SHP77 (cell line): Measurements from ENCODE around the gene MAK.
"Not testable (repeated sequence)": the region's sequence is repeated elsewhere in the genome, so short reads cannot be mapped to it uniquely, and the experiment has no call there.

Experiments used
- DNase-seq, 2 experiments: peaks; one replicate each; lab custom pipeline; 2025; lab: John Stamatoyannopoulos, UW

MAK gene, protein sequence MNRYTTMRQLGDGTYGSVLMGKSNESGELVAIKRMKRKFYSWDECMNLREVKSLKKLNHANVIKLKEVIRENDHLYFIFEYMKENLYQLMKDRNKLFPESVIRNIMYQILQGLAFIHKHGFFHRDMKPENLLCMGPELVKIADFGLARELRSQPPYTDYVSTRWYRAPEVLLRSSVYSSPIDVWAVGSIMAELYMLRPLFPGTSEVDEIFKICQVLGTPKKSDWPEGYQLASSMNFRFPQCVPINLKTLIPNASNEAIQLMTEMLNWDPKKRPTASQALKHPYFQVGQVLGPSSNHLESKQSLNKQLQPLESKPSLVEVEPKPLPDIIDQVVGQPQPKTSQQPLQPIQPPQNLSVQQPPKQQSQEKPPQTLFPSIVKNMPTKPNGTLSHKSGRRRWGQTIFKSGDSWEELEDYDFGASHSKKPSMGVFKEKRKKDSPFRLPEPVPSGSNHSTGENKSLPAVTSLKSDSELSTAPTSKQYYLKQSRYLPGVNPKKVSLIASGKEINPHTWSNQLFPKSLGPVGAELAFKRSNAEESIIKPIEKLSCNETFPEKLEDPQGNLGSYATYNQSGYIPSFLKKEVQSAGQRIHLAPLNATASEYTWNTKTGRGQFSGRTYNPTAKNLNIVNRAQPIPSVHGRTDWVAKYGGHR

DNA sequence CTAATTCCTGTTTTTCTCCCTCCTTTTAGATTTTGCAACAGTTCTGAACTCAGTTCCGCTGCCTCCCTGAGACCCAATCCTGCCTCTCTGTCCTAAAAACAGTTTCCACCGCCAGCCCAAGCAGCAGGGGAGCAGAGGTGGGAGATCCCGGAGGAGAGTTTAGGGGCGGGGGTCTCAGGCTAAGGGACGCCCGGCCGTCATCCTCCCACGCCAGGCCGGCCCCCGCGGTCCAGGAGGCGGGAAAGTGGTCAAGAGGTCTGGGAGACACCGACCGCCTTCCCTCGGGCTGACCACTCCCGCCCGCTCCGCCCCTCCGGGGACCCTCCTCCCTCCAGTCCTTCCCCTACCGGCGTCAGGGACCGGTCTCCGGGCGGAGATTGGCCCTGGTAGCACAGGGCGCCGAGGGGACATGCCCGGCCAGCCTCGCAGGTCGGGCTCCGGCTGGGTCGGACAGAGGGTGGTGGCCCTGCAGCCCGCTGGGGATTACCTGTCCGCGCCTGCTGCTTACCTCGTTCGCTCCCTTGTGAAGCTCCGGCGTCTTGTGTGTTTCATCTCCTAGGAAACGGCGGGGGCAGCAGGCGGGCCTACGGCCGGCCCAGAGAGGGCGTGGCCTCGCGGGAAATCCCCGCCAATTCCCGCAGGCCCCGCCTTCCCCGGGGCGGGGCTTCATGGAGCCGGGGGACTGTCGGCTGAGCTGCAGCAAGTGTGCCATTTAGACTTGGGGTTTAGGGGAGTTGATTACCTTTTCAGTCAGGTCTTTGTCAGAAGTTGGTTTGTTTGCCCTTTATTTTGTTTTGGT is at the start of gene MAK:
MAK (minus strand) TSS at position 545 of the 799 bp plus-strand sequence. CDS start 7,891 bp downstream, outside the sequence.
- DNase-seq, result peak; percentile 81 to 93

DNA sequence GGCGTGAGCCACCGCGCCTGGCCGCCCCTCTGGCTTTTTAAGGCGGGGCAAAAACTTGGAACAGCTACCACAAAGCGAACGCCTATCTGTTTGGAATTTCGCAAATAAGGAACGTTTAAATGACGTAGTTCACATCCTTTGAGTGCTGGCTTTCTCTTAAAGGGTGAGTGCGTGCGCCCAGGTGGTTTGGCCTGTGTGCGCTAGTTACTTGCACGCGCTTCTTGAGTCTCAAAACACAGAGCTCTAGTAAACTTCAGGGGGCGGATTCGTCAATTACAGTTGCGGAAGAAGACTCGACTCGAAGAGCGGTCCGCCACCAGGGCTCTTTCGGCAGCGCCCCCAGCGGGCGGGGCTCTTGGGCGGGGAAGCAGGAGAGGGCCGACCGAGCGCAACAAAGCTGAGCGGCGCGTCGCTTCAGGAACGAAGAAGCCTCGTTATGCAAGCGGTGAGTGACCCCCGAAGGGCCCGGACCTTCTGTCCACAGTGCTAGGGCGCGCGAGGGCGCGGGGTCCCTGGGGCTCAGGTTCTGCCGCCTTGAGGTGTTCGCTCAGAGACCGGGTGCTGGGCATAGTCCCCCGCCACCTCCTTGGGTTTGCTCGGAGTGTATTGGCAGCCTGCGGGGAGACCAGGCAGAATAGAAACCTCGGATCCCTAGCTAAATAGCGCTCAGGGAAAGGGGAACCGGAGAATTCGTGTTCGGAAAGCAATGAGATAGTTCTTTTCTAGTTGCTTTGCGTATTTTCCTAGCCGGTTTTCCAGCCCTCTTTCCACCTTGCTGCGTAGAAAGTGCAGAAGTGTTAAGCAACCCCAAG is 48.6 kb upstream of the MAK start, which contains the start of gene SYCP2L:
SYCP2L (plus strand) TSS at position 362 of the 812 bp plus-strand sequence; CDS start at position 437, 75 bp downstream.
- peak; percentile 45 to 59 for DNase-seq

DNA sequence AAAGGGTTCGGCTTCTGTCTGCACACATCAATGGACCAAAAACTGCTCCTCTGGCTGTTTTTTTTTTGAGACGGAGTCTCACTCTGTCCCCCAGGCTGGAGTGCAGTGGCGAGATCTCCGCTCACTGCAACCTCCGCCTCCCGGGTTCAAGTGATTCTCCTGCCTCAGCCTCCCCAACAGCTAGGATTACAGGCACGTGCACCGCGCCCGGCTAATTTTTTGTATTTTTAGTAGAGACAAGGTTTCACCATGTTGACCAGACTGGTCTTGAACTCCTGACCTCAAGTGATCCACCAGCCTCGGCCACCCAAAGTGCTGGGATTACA is 48.0 kb upstream of the MAK start:
- not testable (repeated sequence) for DNase-seq

DNA sequence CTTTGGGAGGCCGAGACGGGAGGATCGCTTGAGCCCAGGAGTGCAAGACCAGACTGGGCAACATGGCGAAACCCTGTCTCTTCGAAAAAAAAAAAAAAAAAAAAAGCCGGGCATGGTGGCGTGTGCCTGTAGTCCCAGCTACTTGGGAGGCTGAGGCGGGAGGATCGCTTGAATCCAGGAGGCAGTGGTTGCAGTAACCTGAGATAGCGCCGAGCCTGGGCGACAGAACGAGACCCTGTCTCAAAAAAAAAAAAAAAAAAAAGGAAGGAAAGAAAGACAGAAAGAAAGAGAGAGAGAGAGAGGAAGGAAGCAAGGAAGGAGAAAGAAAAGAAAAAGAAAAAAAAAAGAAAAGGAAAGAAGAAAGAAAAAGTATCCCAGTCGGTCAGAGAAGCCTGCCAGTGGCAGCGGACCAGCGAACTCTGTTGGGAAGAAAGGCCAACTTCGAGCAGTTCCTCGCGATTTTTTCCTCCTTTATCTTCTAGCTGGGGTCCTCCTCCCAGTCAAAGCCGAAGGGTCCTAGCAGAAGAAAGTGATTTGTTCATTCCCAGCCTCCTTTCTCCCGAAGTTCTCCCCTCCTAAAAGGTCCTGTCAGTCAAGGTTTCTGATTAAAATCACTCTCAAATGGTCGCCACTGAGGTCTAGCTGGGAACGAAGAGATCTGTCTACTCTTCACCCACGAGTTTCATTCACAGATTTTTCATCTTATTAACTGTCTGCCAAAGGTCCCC is 46.1 kb upstream of the MAK start:
- no peak for DNase-seq

DNA sequence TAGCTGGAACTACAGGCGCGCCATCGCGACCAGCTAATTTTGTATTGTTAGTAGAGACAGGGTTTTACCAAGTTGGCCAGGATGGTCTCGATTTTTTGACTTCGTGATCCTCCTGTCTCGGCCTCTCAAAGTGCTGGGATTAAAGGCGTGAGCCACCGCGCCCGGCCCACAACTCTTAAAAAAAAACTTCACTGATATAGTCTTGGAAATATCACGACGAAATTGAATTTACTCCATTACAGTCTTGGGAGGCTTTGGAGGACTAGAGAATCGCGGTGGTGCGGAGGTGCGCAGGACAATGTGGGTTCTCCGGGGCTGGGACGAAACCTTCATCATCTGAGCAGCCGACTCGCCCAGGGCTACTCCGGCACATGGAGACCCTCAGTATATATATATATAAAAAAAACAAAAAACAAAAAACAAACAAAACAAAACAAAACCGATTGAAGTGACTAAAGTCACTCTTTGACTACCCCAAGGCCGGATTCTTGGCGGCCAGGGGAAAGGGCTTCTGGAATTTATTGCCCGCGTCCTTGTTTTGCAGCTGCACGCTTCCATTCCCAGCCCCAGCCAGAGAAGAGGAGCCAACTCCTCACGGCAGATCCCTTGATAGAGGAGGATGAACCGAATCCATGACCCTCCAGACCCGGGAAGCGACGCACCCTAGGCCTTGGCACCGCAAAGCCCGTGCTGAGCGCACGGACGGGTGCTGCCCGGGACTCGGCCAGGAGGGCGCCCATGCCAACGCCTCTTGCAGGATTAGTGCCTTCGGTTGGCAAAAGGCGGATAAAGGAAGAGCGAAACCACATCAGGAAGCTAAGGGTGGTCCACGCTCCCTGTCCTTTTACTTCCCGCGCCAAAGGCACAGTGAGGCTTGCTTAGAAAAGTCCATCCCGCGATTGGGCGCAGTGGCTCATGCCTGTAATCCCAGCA is 45.2 kb upstream of the MAK start:
- no peak for DNase-seq

DNA sequence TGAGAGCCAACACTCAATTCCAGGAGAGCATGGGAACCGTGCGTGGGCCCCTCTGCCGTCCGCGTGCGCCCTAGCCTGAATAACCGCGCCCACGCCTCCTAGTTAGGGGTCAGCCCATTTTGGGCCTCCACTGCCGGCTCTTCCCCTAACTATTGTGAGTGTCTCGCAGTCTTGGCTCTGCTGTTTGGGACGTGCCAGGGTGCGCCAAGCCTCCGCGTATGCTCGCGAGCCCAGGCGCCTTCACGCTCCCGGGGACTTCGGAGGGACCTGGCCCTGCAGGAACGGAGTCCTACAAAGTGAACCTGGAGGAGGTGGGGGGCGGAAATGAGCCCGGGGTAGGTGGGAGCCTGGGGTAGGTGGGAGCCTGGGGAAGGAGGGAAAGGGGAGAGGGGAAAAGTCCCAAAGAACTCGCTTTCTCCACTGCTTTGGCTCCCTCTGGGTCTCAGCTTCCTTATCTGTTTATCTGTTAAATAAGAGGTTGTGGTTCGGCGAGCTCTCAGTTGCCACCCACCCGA is 44.4 kb upstream of the MAK start:
- no peak for DNase-seq

DNA sequence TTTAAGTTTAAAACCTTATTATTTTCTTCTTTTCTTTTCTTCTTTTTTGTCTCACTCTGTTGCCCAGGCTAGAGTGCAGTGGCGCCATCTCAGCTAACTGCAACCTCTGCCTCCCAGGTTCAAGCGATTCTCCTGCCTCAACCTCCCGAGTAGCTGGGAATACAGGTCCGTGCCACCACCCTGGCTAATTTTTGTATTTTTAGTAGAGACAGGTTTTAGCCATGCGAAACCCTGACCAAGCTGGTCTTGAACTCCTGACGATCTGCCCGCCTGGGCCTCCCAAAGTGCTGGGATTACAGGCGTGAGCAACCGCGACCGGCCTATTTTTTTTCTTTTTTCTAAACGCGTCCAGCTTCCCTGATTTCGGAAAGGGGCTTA is 43.9 kb upstream of the MAK start:
- DNase-seq, result not testable (repeated sequence)

DNA sequence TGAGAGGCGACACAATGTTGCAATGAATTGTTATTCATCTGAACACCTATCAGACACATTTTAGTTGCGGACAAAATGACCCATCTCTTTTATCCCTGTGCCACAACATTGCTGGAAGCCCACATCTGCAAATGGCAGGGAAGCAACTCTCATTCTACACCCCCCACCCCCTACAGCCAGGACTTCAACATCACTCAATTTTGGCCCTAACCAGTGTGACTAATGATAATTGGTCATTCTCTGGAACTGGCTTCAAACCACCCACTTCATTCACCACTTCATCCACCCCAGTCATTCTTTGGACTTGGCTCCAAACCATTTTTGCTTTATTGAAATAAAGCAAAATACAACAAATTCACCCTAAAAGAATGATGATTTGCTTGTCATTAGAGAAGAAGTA is 42.0 kb upstream of the MAK start:
- DNase-seq, result no peak

DNA sequence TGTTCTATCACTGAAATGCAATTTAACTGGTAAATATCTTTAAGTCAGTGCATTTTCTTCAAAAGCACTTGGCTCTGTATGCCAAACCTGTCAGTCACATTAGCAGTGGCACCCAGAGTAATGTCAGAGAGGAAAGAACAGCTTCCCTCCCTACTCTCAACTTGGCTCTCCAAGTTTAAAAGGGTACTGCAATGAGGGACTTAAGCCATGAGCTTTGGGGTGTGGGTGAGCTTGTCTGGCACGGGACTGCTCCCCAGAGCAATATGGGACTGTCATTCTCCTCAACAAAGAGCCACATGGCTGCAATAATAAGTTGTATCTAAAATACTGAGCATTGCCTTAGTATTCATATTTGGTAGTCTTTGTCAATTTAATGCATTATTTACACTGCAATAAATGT is 39.5 kb upstream of the MAK start:
- no peak for DNase-seq

DNA sequence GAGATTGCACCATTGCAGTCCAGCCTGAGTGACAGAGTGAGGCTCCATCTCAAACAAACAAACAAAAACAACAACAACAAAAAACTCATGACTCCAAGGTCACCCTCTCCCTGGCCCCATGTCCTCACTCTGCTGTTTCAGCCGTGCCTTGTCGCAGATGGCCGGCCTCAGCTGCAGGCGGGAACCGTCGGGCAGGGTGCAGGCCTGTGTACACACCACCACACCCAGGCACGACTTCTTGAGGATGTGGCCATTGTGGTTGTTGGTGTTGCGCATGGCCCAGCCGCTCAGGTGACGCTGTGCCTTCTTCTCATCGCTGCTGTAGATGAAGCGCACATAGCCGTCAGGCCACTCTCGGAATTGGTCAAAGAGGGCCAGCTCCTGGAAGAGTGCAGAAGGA is 38.7 kb upstream of the MAK start:
- DNase-seq, result no peak

DNA sequence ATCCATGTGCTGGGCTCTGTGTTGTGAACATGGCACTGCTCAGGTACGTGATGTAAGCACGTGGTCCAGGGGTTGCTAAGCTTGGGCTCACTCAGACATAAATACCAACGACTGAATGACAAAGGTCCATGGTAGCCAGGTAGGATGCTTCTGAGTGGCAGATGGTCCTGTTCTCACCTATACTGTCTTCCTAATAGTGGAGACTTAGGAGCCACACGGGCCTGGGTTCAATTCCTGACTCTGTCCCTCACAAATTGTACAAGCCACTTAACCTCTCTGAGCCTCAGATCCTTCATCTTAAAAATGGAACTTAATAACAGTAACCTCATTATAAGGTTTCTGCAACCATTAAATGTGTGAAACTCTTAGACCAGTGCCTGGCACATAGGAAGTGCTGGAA is 36.7 kb upstream of the MAK start:
- DNase-seq, result no peak

DNA sequence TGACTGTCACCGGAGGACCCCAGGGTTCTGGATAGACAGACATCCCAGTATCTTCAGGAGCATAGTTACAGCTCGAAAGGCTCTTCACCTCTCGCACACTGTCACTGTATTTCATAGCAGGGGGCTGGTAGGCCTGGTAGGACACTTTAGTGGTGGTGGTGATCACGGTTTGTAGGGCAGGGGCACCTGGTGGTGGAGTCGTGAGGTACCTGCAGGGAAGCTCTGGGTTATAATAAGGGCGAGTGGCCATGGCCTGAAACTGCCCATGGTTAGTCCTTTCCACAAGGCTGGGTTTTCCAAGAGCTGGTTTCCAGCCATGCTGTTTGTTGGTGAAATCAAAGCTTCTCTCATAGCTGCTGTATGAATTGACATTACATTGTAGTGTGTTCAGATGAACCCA is 35.9 kb upstream of the MAK start:
- no peak for DNase-seq

DNA sequence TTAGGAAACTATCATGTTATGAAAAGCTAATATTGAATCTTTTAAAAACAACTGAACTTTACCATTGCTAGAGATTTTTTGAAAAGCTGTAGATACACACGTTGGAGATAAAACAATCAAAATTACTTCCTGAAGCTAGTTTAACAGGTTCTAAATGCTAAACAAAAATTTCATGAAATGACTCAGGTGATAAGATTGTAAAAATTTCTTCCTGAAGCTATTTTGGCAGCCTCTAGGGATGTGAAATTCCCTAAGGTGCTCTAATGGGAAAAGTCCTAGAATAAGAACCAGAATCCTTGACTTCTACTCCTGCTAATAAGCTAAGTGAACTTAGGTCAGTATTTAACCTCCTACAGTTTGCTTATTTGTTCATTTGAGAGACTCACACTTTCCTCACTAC is 35.0 kb upstream of the MAK start:
- DNase-seq, result no peak

DNA sequence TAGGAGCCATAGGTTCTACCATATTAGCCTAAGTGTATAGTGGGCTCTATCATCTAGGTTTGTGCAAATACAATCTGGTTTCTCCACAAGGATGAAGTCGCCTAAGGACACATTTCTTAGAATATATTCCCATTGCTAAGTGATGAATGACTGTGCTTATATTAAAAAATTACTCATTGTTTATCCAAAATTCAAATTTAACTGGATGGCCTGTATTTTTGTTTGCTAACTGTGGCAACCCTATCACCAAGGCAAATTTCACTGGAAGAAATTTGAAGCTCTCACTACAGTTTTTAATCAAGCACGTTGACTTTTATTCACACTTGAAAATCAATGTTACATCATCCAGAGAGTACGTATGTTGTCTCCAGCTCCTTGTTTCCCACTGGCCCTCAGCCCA is 29.6 kb upstream of the MAK start:
- no peak for DNase-seq

DNA sequence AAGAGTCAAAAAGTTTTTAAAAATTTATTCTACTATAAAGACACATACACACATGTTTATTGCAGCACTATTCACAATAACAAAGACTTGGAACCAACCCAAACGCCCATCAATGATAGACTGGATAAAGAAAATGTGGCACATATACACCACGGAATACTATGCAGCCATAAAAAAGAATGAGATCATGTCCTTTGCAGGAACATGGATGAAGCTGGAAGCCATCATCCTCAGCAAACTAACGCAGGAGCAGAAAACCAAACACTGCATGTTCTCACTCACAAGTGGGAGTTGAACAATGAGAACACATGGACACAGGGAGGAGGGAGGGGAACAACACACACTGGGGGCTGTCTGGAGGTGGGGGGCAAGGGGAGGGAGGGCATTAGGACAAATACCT is 28.4 kb upstream of the MAK start:
- not testable (repeated sequence) for DNase-seq

DNA sequence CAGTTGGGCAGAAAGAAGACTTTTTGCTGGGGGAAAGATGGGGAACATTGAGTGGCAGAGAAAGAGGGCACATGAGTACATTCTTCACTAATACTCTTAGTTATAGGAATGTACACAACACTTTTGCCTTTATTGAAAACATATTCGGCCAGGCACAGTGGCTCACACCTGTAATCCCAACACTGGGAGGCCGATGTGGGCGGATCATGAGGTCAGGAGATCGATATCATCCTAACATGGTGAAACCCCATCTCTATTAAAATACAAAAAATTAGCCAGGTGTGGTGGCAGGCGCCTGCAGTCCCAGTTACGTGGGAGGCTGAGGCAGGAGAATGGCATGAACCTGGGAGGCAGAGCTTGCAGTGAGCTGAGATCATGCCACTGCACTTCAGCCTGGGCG is 24.7 kb upstream of the MAK start:
- DNase-seq, result not testable (repeated sequence)

DNA sequence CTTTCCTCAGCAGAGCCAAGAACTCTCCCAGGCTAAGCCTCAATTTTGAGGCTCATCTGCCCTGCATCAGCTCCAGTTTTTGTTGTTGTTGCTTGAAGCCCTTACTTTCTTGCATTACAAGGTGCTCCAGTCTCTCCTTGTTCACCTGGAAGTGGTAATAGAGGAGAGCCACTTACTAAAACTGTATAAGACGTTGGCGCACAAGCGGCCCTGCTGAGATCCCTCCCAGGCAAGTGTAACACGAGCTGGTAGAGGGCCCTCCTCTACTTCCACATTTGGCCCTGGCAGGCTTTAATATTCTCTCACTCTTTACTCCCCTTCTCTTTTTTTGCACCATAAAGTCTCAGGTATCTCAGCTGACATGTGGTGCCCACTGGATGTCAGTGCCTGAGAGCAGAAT is 24.0 kb upstream of the MAK start:
- DNase-seq, result no peak

DNA sequence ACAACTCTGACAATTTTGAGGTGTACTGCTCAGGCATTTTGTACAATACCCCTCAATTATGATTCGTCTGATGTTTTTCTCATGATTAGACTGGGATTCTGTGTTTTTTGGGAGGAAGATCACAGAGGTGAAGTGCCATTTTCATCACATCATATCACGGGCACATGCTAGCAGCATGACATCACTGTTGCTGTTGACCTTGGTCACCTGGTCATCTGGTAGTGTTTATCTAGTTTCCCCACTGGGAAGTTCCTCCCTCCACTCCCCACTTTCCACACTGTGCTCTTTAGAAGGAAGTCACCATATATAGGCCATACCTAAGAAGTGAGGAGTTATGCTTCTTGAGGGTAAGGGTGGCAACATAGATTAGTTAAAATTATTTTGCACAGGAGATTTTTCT is 22.7 kb upstream of the MAK start:
- DNase-seq, result no peak

DNA sequence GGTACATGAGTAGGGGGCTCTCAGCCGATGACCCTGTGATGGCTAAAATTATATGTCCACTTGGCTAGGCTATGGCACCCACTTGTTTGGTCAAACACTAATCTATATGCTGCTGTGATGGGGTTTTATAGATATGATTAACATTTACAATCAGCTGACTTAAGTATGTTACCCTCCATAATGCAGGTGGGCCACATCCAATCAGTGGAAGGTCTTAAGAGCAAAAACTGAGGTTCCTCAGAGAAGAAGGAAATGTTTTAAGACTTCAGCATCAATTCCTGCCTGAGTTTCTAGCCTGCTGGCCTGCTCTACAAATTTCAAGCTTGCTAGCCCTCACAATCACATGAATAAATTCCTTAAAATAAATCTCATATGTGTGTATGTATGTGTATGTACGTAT is 18.9 kb upstream of the MAK start:
- DNase-seq, result no peak
